GM23338 (cell line): Measurements from ENCODE around the gene GNB5. TPM values are rescaled to one million over a fixed set of nuclear protein-coding genes. Genes with fewer than 3 reads are reported as not detected.

Source experiments
- ATAC-seq: fragments of 200-7000 bp; cut with Tn5 transposase; 3 replicates; pipeline ENCODE4 v1.9.1; 2020
- DNase-seq: peaks from one replicate; pipeline ENCODE4 v3.0.0-alpha.2; 2015; ENCODE audit warnings: low spot score
- H2AFZ ChIP-seq: fragments of 200-600 bp; sonication (generic); 2 replicates; pipeline ENCODE4 v1.8.0; 2016; ENCODE audit warnings: antibody characterized with exemption, mild to moderate bottlenecking, moderate library complexity
- H3F3A ChIP-seq: fragments of 200-600 bp; sonication (generic); replicated peaks from 2 replicates; pipeline ENCODE4 v1.8.0; 2017; ENCODE audit warnings: antibody characterized with exemption, mixed run types, low read depth
- H3K27ac ChIP-seq: fragments of 200-600 bp; sonication (generic); 2 replicates; pipeline ENCODE4 v1.6.1; 2016; ENCODE audit warnings: low read depth
- H3K27me3 ChIP-seq: fragments of 200-600 bp; sonication (generic); 2 replicates; pipeline ENCODE4 v1.8.0; 2016; ENCODE audit warnings: mild to moderate bottlenecking, mixed run types, moderate library complexity; ENCODE audit not compliant: insufficient read depth
- H3K36me3 ChIP-seq: fragments of 200-600 bp; sonication (generic); 2 replicates; pipeline ENCODE4 v1.8.0; 2016; ENCODE audit warnings: mild to moderate bottlenecking; ENCODE audit not compliant: insufficient read depth
- H3K4me1 ChIP-seq: fragments of 200-600 bp; sonication (generic); 2 replicates; pipeline ENCODE4 v1.8.0; 2016; ENCODE audit warnings: mild to moderate bottlenecking, moderate library complexity; ENCODE audit not compliant: insufficient read depth
- H3K4me2 ChIP-seq: fragments of 200-600 bp; sonication (generic); 2 replicates; pipeline ENCODE4 v1.7.1; 2017; ENCODE audit warnings: mixed run types
- H3K4me3 ChIP-seq: fragments of 200-600 bp; sonication (generic); 2 replicates; pipeline ENCODE4 v1.6.1; 2016; ENCODE audit warnings: mixed run types
- H3K79me2 ChIP-seq: fragments of 200-600 bp; sonication (generic); replicated peaks from 2 replicates; pipeline ENCODE4 v1.8.0; 2017; ENCODE audit warnings: mild to moderate bottlenecking; ENCODE audit not compliant: insufficient read depth
- H3K9me2 ChIP-seq: fragments of 200-600 bp; sonication (generic); 2 replicates; pipeline ENCODE4 v1.8.0; 2017; ENCODE audit not compliant: insufficient read depth
- H4K20me1 ChIP-seq: fragments of 200-600 bp; sonication (generic); replicated peaks from 2 replicates; pipeline ENCODE4 v1.8.0; 2017; ENCODE audit warnings: mild to moderate bottlenecking; ENCODE audit not compliant: insufficient read depth
- H3K27ac Mint-ChIP-seq: 2 replicates; pipeline ENCODE4 v1.8.0; 2020; ENCODE audit warnings: inconsistent platforms, mild to moderate bottlenecking, moderate library complexity, mixed read lengths
- H3K27me3 Mint-ChIP-seq: 3 replicates; pipeline ENCODE4 v1.8.0; 2022; ENCODE audit warnings: low read depth, mild to moderate bottlenecking, moderate library complexity, mixed read lengths, inconsistent platforms; ENCODE audit not compliant: insufficient read depth, poor library complexity
- H3K36me3 Mint-ChIP-seq: 3 replicates; pipeline ENCODE4 v1.8.0; 2021; ENCODE audit warnings: low read depth, mild to moderate bottlenecking, inconsistent platforms, moderate library complexity, mixed read lengths
- H3K4me1 Mint-ChIP-seq: 3 replicates; pipeline ENCODE4 v1.8.0; 2020; ENCODE audit warnings: mild to moderate bottlenecking, inconsistent platforms, mixed read lengths
- H3K4me3 Mint-ChIP-seq: 3 replicates; pipeline ENCODE4 v1.8.0; 2021; ENCODE audit warnings: moderate library complexity, mild to moderate bottlenecking, inconsistent platforms, mixed read lengths
- H3K9me3 Mint-ChIP-seq: 3 replicates; pipeline ENCODE4 v1.8.0; 2020; ENCODE audit warnings: moderate library complexity, mild to moderate bottlenecking, inconsistent platforms, mixed read lengths
- EZH2 ChIP-seq: fragments of 200-600 bp; sonication (generic); IDR thresholded peaks from one replicate; pipeline ENCODE4 v1.8.0; 2017; ENCODE audit warnings: antibody characterized with exemption, mild to moderate bottlenecking, low read depth; ENCODE audit not compliant: unreplicated experiment
- EZH2phosphoT487 ChIP-seq: fragments of 200-600 bp; sonication (generic); IDR thresholded peaks from one replicate; pipeline ENCODE4 v1.8.1; 2018; ENCODE audit warnings: antibody characterized with exemption; ENCODE audit not compliant: unreplicated experiment
- JUNB ChIP-seq: IDR thresholded peaks from one replicate; pipeline ENCODE4 v1.6.1; 2016; ENCODE audit warnings: antibody characterized with exemption; ENCODE audit not compliant: unreplicated experiment
- POLR2AphosphoS5 ChIP-seq: IDR thresholded peaks from 2 replicates; pipeline ENCODE4 v1.6.1; 2016; ENCODE audit warnings: antibody characterized with exemption, low read depth
- REST ChIP-seq: IDR thresholded peaks from one replicate; pipeline ENCODE4 v1.6.1; 2018; ENCODE audit warnings: antibody characterized with exemption; ENCODE audit not compliant: unreplicated experiment
- STAT1 ChIP-seq: IDR thresholded peaks from one replicate; pipeline ENCODE4 v1.6.1; 2016; ENCODE audit warnings: antibody characterized with exemption; ENCODE audit not compliant: unreplicated experiment
- ZNF114 ChIP-seq: fragments of 250-450 bp; sonication (Bioruptor Pico); IDR thresholded peaks from 2 replicates; pipeline ENCODE4 v1.5.0; 2020; ENCODE audit warnings: mild to moderate bottlenecking, moderate library complexity
- long read RNA-seq: library from polyadenylated mRNA; unstranded; transcript quantifications from one replicate; pipeline ENCODE4 v2.0.0, GENCODE V29; 2020; ENCODE audit not compliant: unreplicated experiment
- polyA plus RNA-seq: library from polyadenylated mRNA; unstranded; fragments of >200 nt; fragmentation: Nextera tagmentation; extraction: Ambion mirVana; gene quantifications from 2 replicates; pipeline ENCODE4 v1.2.1, GENCODE V29; 2016
- total RNA-seq: library from RNA; depleted of rRNA; stranded (reverse); fragments of >200 nt; shearing (Covaris generic); gene quantifications from 2 replicates; pipeline ENCODE4 v1.2.3, GENCODE V29; 2014; rRNA removed
- TF ChIP-seq, protein P1 (sequence below): IDR thresholded peaks from 2 replicates; pipeline ENCODE4 v1.6.1; 2016; ENCODE audit warnings: antibody characterized with exemption
- TF ChIP-seq, protein P2 (sequence below), 2 experiments: fragments of 200-600 bp in 1 of 2; sonication (generic) in 1 of 2; conservative IDR thresholded peaks; 2 replicates each; pipeline versions ENCODE4 v1.5.1 to v1.6.1; 2016 to 2017; ENCODE audit warnings: antibody characterized with exemption in 2 of 2, low read depth in 2 of 2, mild to moderate bottlenecking in 2 of 2, moderate library complexity in 1 of 2

Gene GNB5
- total RNA-seq (40.8 and 68.3 TPM in 2 replicates), polyA plus RNA-seq (20.1 and 23.0 TPM in 2 replicates)
- long read RNA-seq, transcript GNB5-202 (11 exons, 1,735 nt): major isoform, 20 of 30 reads
- long read RNA-seq, partial matches to known transcripts: 4 of 30 reads
- long read RNA-seq, other reads (novel, unspliced or antisense): 3 of 30 reads

DNA sequence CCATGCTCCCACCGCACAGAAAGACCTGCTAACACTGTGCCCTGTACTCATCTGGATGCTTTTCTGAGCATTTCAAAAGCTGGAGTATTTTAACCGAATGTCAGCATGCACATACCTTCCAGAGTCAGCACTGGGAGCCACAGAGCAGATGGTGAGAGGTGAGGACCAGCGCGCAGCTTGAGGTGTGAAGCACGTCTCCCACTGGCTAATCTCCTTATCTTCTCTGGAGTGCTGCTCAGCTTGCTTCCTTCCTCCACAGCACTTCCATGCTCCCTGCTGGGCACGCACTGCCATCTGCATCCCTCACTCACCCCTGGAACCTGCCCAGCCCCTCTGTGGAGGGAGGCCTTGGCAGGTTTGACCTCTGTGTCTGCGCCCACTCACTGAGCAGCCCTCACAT lies at the start of gene GNB5:
Gene GNB5, minus strand, starts transcription at position 186 of the 400 bp plus-strand sequence. CDS start 6,716 bp downstream, outside the sequence.
- Histone ChIP-seq H3K27ac (no peak within 1 kb of the TSS), H3K4me3 (no peak within 1 kb of the TSS), H3K4me2 (no peak within 1 kb of the TSS), H3K79me2 (no peaks in the 10 kb centered on the region), H2AFZ (no peak within 1 kb of the TSS), H3K27me3 (no peaks in the 10 kb centered on the region), H3K4me1 (no peaks in the 10 kb centered on the region), H3K9me2 (no peaks in the 10 kb centered on the region), H3K36me3 (no peaks in the 10 kb centered on the region), H3F3A (no peaks in the 10 kb centered on the region), H4K20me1 (no peaks in the 10 kb centered on the region; the same call in 1 of the 2 replicates)
- no peak within 1 kb of the TSS for H3K4me3 Mint-ChIP-seq
- DNase-seq (peak; percentile 23), ATAC-seq (peak; percentile 78)
- 0 out of 3 replicates have a peak, but pooled peaks cover 7% of the 10 kb centered on the region for H3K36me3 Mint-ChIP-seq
- TF ChIP-seq, protein P1, sequence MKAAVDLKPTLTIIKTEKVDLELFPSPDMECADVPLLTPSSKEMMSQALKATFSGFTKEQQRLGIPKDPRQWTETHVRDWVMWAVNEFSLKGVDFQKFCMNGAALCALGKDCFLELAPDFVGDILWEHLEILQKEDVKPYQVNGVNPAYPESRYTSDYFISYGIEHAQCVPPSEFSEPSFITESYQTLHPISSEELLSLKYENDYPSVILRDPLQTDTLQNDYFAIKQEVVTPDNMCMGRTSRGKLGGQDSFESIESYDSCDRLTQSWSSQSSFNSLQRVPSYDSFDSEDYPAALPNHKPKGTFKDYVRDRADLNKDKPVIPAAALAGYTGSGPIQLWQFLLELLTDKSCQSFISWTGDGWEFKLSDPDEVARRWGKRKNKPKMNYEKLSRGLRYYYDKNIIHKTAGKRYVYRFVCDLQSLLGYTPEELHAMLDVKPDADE: no peak
- TF ChIP-seq ZNF114 (CRISPR knock-in tag): no peak
- TF ChIP-seq, protein P2, sequence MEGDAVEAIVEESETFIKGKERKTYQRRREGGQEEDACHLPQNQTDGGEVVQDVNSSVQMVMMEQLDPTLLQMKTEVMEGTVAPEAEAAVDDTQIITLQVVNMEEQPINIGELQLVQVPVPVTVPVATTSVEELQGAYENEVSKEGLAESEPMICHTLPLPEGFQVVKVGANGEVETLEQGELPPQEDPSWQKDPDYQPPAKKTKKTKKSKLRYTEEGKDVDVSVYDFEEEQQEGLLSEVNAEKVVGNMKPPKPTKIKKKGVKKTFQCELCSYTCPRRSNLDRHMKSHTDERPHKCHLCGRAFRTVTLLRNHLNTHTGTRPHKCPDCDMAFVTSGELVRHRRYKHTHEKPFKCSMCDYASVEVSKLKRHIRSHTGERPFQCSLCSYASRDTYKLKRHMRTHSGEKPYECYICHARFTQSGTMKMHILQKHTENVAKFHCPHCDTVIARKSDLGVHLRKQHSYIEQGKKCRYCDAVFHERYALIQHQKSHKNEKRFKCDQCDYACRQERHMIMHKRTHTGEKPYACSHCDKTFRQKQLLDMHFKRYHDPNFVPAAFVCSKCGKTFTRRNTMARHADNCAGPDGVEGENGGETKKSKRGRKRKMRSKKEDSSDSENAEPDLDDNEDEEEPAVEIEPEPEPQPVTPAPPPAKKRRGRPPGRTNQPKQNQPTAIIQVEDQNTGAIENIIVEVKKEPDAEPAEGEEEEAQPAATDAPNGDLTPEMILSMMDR (conservative IDR thresholded peaks at IDR 0.05; ENCODE audit: low read depth in 2 of 2): 0 out of 4 replicates have a peak, but pooled peaks of 1 of the 2 experiments have one; percentile 5
- TF ChIP-seq EZH2phosphoT487: no peak
- TF ChIP-seq STAT1: no peak
- TF ChIP-seq POLR2AphosphoS5: no peak
- H3K9me3 Mint-ChIP-seq: no peaks in the 10 kb centered on the region
- no peaks in the 10 kb centered on the region for H3K27me3 Mint-ChIP-seq
- H3K27ac Mint-ChIP-seq: no peak within 1 kb of the TSS
- H3K4me1 Mint-ChIP-seq: peaks cover 5% of the 10 kb centered on the region; the same call in 2 of the 3 replicates

GRCh38 chr15:52240166-52240565 lies 49.0 kb upstream of the GNB5 start:
- no peak overlapping the region for H3K27ac Mint-ChIP-seq
- Histone ChIP-seq H3K4me2 (no peak overlapping the region), H3K36me3 (peaks cover 23% of the 10 kb centered on the region), H3F3A (no peaks in the 10 kb centered on the region), H4K20me1 (no peaks in the 10 kb centered on the region; the same call in 1 of the 2 replicates), H2AFZ (no peak overlapping the region), H3K4me3 (no peak overlapping the region), H3K4me1 (no peaks in the 10 kb centered on the region), H3K27me3 (no peaks in the 10 kb centered on the region), H3K79me2 (no peaks in the 10 kb centered on the region), H3K9me2 (no peaks in the 10 kb centered on the region), H3K27ac (no peak overlapping the region)
- no peak overlapping the region for H3K4me3 Mint-ChIP-seq
- DNase-seq (no peak), ATAC-seq (no peak)
- no peaks in the 10 kb centered on the region for H3K4me1 Mint-ChIP-seq
- H3K27me3 Mint-ChIP-seq: no peaks in the 10 kb centered on the region
- peaks cover 68% of the 10 kb centered on the region for H3K36me3 Mint-ChIP-seq
- no peaks in the 10 kb centered on the region for H3K9me3 Mint-ChIP-seq
- TF ChIP-seq EZH2 (no peak), EZH2phosphoT487 (no peak), REST (no peak), POLR2AphosphoS5 (no peak), JUNB (no peak)
- TF ChIP-seq, protein P2 (conservative IDR thresholded peaks at IDR 0.05; ENCODE audit: low read depth in 2 of 2): no peak
